ENCODE measurements around the gene C16orf92. TPM values are rescaled to one million over a fixed set of nuclear protein-coding genes. Genes with fewer than 3 reads are reported as not detected.

C16orf92 gene
- total and polyA plus RNA-seq, 2 of the 13 experiments (the other 11 are each of a cell fraction or from before 2014, with no cell fraction given) = not detected

GRCh38 chr16:29975134-29975538, 47.9 kb upstream of the C16orf92 start (continued):
- TF ChIP-seq ZMYM3 (CRISPR knock-in tag; IDR thresholded peaks at IDR 0.05) = peak; percentile 97
- no peak for TF ChIP-seq PCBP1 (IDR thresholded peaks at IDR 0.05; ENCODE audit: borderline replicate concordance, low read depth, low read length)
- TF ChIP-seq RBM39 (IDR thresholded peaks at IDR 0.05; ENCODE audit: low read depth, low read length, poor library complexity, severe bottlenecking) = no peak
- TF ChIP-seq ZBTB44 (CRISPR knock-in tag; IDR thresholded peaks at IDR 0.05) = no peak
- no peak for TF ChIP-seq TAF1 (CRISPR knock-in tag; IDR thresholded peaks at IDR 0.05)
- no peak for TF ChIP-seq PPARG (CRISPR knock-in tag; conservative IDR thresholded peaks at IDR 0.05)
- TF ChIP-seq NCOA2 (CRISPR knock-in tag; IDR thresholded peaks at IDR 0.05) = no peak
- no peak for TF ChIP-seq HNRNPLL (IDR thresholded peaks at IDR 0.05; ENCODE audit: low read depth, low read length, poor library complexity, severe bottlenecking)
- TF ChIP-seq MEIS2 (CRISPR knock-in tag; IDR thresholded peaks at IDR 0.05) = no peak
- no peak for TF ChIP-seq CREB3 (CRISPR knock-in tag; IDR thresholded peaks at IDR 0.05)
- TF ChIP-seq ZNF619 (CRISPR knock-in tag; IDR thresholded peaks at IDR 0.05) = no peak
- no peak for TF ChIP-seq ZNF33B (CRISPR knock-in tag; IDR thresholded peaks at IDR 0.05)
- TF ChIP-seq RCOR2 (CRISPR knock-in tag; IDR thresholded peaks at IDR 0.05) = peak; percentile 83
- no peak for TF ChIP-seq REXO4 (CRISPR knock-in tag; IDR thresholded peaks at IDR 0.05; ENCODE audit: borderline replicate concordance)
- TF ChIP-seq ARNTL (CRISPR knock-in tag; IDR thresholded peaks at IDR 0.05) = no peak
- TF ChIP-seq ZNF207 (IDR thresholded peaks at IDR 0.05; ENCODE audit: borderline replicate concordance) = 0 out of 2 replicates have a peak, but pooled peaks have one; percentile 11
- TF ChIP-seq ZNF281 (CRISPR knock-in tag; IDR thresholded peaks at IDR 0.05; ENCODE audit: borderline replicate concordance) = no peak
- TF ChIP-seq ZNF724P (CRISPR knock-in tag; IDR thresholded peaks at IDR 0.05; ENCODE audit: borderline replicate concordance) = peak; percentile 25; the same call in 1 of the 2 replicates
- no peak for TF ChIP-seq NCOA1 (CRISPR knock-in tag; IDR thresholded peaks at IDR 0.05)
- no peak for TF ChIP-seq ZNF660 (CRISPR knock-in tag; IDR thresholded peaks at IDR 0.05; ENCODE audit: borderline replicate concordance, low read depth)
- TF ChIP-seq DZIP1 (CRISPR knock-in tag; IDR thresholded peaks at IDR 0.05) = no peak
- no peak for TF ChIP-seq SOX6 (IDR thresholded peaks at IDR 0.05)
- TF ChIP-seq SOX6 (CRISPR knock-in tag; IDR thresholded peaks at IDR 0.05) = no peak
- no peak for TF ChIP-seq KLF12 (CRISPR knock-in tag; IDR thresholded peaks at IDR 0.05; ENCODE audit: borderline replicate concordance)
